Choroid plexus epithelial cell (primary cell): Measurements from ENCODE around the gene ATP4A.
A peak's percentile ranks its signal among the peaks of the same experiment; 100 is the strongest.
"Not testable (repeated sequence)": the region's sequence is repeated elsewhere in the genome, so short reads cannot be mapped to it uniquely, and the experiment has no call there.

Experiments used
- DNase-seq: peaks from one replicate; pipeline ENCODE4 v3.0.0-alpha.2; 2010; ENCODE audit warnings: low read depth
- H3K4me3 ChIP-seq: 2 replicates; pipeline ENCODE4 v1.5.1; 2011; ENCODE audit warnings: low read depth, mild to moderate bottlenecking, control low read depth, low read length, moderate library complexity
- CTCF ChIP-seq: conservative IDR thresholded peaks from 2 replicates; pipeline ENCODE4 v1.5.1; 2011; ENCODE audit warnings: low read depth, mild to moderate bottlenecking, control low read depth, inconsistent platforms, low read length, moderate library complexity

ATP4A gene

GRCh38 chr19:35601971-35602370 is 38.5 kb upstream of the ATP4A start:
- TF ChIP-seq CTCF, result no peak
- DNase-seq, result no peak
- H3K4me3 ChIP-seq, result no peak overlapping the region

DNA sequence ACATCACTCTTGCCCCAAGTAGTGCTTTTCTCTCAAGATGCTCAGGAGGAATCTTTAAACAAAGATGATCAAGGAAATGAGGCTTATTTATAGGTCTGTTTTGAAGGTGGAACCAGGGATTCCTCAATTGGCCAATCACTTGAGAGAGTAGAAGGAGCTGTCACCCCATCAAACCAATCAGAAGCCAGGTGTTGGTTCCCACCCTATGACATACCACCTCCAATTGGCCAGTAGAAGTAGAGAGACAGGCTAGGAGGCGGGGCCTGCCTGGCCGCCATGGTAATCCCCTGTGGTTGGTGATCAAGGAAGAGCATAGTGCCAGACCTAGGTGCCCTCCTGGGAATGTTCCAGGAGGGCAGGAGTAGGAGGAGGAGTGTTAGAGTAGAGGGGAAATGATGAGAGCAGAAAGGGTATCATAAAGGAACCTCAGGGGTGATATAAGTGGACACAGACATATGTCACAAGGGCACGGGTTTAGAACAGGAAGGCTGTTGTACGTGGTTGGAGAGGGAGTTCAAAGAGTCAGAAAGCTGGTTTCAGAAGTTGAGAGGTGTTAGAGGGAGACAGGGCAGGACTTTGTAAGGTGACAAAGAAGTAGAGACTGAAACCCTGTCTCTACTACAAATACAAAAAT is 33.0 kb upstream of the ATP4A start:
- TF ChIP-seq CTCF, result no peak
- DNase-seq, result peak; percentile 20
- H3K4me3 ChIP-seq, result no peak overlapping the region

DNA sequence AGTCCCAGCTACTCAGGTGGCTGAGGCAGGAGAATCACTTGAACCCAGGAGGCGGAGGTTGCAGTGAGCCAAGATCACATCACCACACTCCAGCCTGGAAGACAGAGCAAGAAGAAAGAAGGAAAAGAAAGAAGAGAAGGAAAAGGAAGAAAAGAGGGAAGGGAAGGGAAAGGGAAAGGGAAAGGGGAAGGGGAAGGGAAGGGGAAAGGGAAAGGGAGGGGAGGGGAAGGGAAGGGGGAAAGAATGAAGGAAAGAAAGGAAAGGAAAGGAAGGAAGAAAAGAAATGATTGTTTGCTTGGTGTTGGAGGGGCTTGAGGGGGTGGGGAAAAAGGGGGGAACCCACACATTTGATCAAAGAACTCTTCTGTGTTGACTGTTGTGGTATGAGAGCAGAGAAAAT is 32.5 kb upstream of the ATP4A start:
- no peak overlapping the region for H3K4me3 ChIP-seq
- DNase-seq, result no peak
- TF ChIP-seq CTCF, result no peak

DNA sequence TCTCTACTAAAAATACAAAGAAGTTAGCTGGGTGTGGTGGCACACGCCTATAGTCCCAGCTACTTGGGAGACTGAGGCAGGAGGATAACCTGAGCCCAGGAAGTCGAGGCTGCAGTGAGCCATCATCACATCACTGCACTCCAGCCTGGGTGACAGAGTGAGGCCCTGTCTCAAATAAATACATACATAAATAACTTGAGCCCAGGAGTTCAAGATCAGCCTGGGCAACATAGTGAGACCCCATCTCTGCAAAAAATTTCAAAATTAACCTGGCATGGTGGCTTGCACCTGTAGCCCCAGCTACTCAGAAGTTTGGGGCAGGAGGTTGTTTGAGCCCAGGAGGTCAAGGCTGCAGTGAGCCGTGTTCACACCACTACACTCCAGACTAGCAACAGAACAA is 31.6 kb upstream of the ATP4A start:
- H3K4me3 ChIP-seq, DNase-seq: not testable (repeated sequence)

- TF ChIP-seq CTCF, result peak; percentile 79
- peak; percentile 72 for DNase-seq
Measured at GRCh38 chr19:35592226-35592625, 28.8 kb upstream of the ATP4A start.

GRCh38 chr19:35590875-35591274 is 27.4 kb upstream of the ATP4A start:
- no peak for DNase-seq

More at GRCh38 chr19:35592226-35592625, 28.8 kb upstream of the ATP4A start:
- no peak overlapping the region for H3K4me3 ChIP-seq

GRCh38 chr19:35587321-35587720 is 23.9 kb upstream of the ATP4A start:
- peak; percentile 68 for DNase-seq
- no peak for TF ChIP-seq CTCF
- no peak overlapping the region for H3K4me3 ChIP-seq

More at GRCh38 chr19:35590875-35591274, 27.4 kb upstream of the ATP4A start:
- H3K4me3 ChIP-seq, result no peak overlapping the region
- no peak for TF ChIP-seq CTCF
